ENCODE measurements around the gene TASOR2. TPM values are rescaled to one million over a fixed set of nuclear protein-coding genes. Genes with fewer than 3 reads are reported as not detected.

The TASOR2 gene
- total and polyA plus RNA-seq, 4 donors: 12.3 to 108 (median 29.1) TPM

DNA sequence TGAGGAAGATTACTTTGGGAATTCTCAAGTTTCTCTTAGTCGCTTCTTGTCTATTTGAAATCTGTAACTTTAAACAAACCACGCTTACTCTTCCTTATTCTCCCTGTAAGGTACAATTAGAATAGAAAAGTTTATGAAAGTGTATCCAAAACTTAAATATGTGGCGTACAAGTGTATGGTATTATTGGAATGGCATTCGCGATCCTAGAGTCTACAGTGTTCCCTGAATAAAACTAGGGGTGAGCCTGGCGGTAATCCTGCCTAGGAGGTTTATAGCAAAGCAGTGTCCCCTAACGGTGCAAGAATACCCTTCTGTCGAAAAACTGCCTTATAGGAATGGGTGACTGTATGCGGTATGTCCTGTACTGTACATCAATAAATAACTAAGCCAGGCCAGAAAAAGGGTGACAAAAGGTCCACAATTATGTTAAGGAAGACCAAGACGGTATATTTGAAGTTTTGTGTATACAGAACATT is 1.2 kb downstream of the TASOR2 start:
- 6 to 9% methylated on average over 10 of the region's 10 CpGs for WGBS, 2 donors
- ATAC-seq (ENCODE audit: insufficient read depth, low FRiP score): no peak
- H3K27ac ChIP-seq (ENCODE audit: low read depth in 1 of 2, low read length in 1 of 2): peak overlapping the region in 1 of 2 donors; percentile 93
- no peaks in the 10 kb centered on the region for H3K36me3 ChIP-seq (ENCODE audit: control insufficient read depth in 4 of 4, insufficient read depth in 4 of 4, low read length in 4 of 4)
- peak overlapping the region; percentile 89 for H3K4me3 ChIP-seq
- peaks cover 0 to 2% (median 0%) of the 10 kb centered on the region in 4 donors for H3K9me3 ChIP-seq (ENCODE audit: control insufficient read depth in 4 of 4, insufficient read depth in 3 of 4, low read length in 3 of 4)
- peaks cover 0 to 8% (median 0%) of the 10 kb centered on the region in 3 donors for H3K27me3 ChIP-seq (ENCODE audit: control insufficient read depth in 3 of 3, insufficient read depth in 3 of 3, low read length in 2 of 3)
- DNase-seq: peak in 1 of 3 donors; percentile 28
- H3K9ac ChIP-seq (ENCODE audit: insufficient read depth in 1 of 2, low read length in 2 of 2): peak overlapping the region in 1 of 2 donors; percentile 77
- TF ChIP-seq, protein P1, sequence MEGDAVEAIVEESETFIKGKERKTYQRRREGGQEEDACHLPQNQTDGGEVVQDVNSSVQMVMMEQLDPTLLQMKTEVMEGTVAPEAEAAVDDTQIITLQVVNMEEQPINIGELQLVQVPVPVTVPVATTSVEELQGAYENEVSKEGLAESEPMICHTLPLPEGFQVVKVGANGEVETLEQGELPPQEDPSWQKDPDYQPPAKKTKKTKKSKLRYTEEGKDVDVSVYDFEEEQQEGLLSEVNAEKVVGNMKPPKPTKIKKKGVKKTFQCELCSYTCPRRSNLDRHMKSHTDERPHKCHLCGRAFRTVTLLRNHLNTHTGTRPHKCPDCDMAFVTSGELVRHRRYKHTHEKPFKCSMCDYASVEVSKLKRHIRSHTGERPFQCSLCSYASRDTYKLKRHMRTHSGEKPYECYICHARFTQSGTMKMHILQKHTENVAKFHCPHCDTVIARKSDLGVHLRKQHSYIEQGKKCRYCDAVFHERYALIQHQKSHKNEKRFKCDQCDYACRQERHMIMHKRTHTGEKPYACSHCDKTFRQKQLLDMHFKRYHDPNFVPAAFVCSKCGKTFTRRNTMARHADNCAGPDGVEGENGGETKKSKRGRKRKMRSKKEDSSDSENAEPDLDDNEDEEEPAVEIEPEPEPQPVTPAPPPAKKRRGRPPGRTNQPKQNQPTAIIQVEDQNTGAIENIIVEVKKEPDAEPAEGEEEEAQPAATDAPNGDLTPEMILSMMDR (IDR thresholded peaks at IDR 0.05; ENCODE audit: control extremely low read depth, extremely low read depth): no peak
- peaks cover 0 to 13% (median 0%) of the 10 kb centered on the region in 5 donors for H3K4me1 ChIP-seq (ENCODE audit: control insufficient read depth in 5 of 5, insufficient read depth in 5 of 5, low read length in 5 of 5)

DNA sequence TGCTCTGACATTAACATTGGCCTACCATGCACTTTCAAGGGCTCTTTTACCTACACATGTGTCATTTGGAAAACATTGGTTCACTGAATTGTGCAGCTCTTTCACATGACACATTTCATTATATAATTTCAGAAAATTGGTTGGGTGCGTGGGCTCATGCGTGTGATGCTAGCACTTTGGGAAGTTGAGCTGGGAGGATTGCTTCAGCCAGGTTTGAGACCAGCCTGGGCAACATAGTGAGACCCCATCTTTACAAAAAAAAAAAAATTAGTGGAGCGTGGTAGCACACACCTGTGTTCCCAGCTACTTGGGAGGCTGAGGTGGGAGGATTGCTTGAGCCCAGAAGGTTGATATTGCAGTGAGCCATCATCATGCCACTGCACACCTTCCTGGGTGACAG is 3.9 kb downstream of the TASOR2 start:
- H3K9me3 ChIP-seq (ENCODE audit: control insufficient read depth in 4 of 4, insufficient read depth in 3 of 4, low read length in 3 of 4): peaks cover 0 to 2% (median 0%) of the 10 kb centered on the region in 4 donors
- ATAC-seq (ENCODE audit: insufficient read depth, low FRiP score) (no peak), DNase-seq (no peak)
- no peak overlapping the region for H3K27ac ChIP-seq (ENCODE audit: low read depth in 1 of 2, low read length in 1 of 2)
- H3K27me3 ChIP-seq (ENCODE audit: control insufficient read depth in 3 of 3, insufficient read depth in 3 of 3, low read length in 2 of 3): no peaks in the 10 kb centered on the region
- no peaks in the 10 kb centered on the region for H3K36me3 ChIP-seq (ENCODE audit: control insufficient read depth in 4 of 4, insufficient read depth in 4 of 4, low read length in 4 of 4)
- WGBS, 2 donors: 95 to 96% methylated on average over 3 of the region's 3 CpGs
- no peak overlapping the region for H3K9ac ChIP-seq (ENCODE audit: insufficient read depth in 1 of 2, low read length in 2 of 2)
- H3K4me3 ChIP-seq: no peak overlapping the region
- H3K4me1 ChIP-seq (ENCODE audit: control insufficient read depth in 5 of 5, insufficient read depth in 5 of 5, low read length in 5 of 5): peaks cover 0 to 28% (median 6%) of the 10 kb centered on the region in 5 donors
- TF ChIP-seq, protein P1 (IDR thresholded peaks at IDR 0.05; ENCODE audit: control extremely low read depth, extremely low read depth): no peak

DNA sequence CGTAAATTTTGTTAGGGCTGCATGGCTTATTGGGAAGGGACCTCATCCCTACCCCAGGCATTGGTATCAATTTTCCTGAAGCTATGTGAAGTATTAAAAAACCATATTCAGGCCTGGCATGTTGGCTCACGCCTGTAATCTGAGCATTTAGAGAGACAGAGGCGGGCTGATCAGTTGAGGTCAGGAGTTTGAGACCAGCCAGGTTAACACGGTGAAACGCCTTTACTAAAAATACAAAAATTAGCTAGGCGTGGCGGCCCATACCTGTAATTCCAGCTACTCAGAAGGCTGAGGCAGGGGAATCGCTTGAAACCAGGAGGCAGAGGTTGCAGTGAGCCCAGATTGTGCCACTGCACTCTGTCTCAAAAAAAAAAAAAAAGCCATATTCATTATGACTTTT is 7.1 kb downstream of the TASOR2 start:
- Histone ChIP-seq H3K4me1 (ENCODE audit: control insufficient read depth in 5 of 5, insufficient read depth in 5 of 5, low read length in 5 of 5) (peaks cover 0 to 16% (median 0%) of the 10 kb centered on the region in 5 donors), H3K9me3 (ENCODE audit: control insufficient read depth in 4 of 4, insufficient read depth in 3 of 4, low read length in 3 of 4) (no peaks in the 10 kb centered on the region), H3K27ac (ENCODE audit: low read depth in 1 of 2, low read length in 1 of 2) (no peak overlapping the region), H3K4me3 (no peak overlapping the region), H3K36me3 (ENCODE audit: control insufficient read depth in 4 of 4, insufficient read depth in 4 of 4, low read length in 4 of 4) (no peaks in the 10 kb centered on the region), H3K9ac (ENCODE audit: insufficient read depth in 1 of 2, low read length in 2 of 2) (no peak overlapping the region), H3K27me3 (ENCODE audit: control insufficient read depth in 3 of 3, insufficient read depth in 3 of 3, low read length in 2 of 3) (no peaks in the 10 kb centered on the region)
- DNase-seq: no peak
- ATAC-seq (ENCODE audit: insufficient read depth, low FRiP score): no peak
- TF ChIP-seq, protein P1 (IDR thresholded peaks at IDR 0.05; ENCODE audit: control extremely low read depth, extremely low read depth): no peak
- WGBS, 2 donors: 88% methylated on average over 8 of the region's 8 CpGs
